H1 (cell line): ENCODE results near the gene DNTT. TPM values are rescaled to one million over a fixed set of nuclear protein-coding genes. Genes with fewer than 3 reads are reported as not detected.

Experiments
- CTCF ChIA-PET: fragments of 300-600 bp; sonication (Branson Sonifier 250); formaldehyde crosslinking; loops from one replicate; lab custom pipeline; 2021; ENCODE audit not compliant: partially characterized antibody; lab: Charles Lee
- POLR2A ChIA-PET: fragments of 300-600 bp; sonication (Branson Sonifier 250); formaldehyde crosslinking; loops from one replicate; lab custom pipeline; 2021; ENCODE audit warnings: inconsistent platforms; ENCODE audit not compliant: partially characterized antibody; lab: Charles Lee
- DNase-seq, 2 experiments: peaks; one replicate each; pipeline versions ENCODE4 v3.0.0 to v3.0.0-alpha.2; 2010 to 2022; ENCODE audit warnings: low spot score in 2 of 2, low read depth in 1 of 2, mixed read lengths in 1 of 2
- FAIRE-seq: peaks from 2 replicates; lab custom pipeline; 2011; peaks lifted over from hg19 to GRCh38; lab: Jason Lieb, UNC
- H2AFZ ChIP-seq: 2 replicates; pipeline ENCODE4 v1.8.1; 2012; ENCODE audit warnings: low read length, inconsistent platforms
- H2AK5ac ChIP-seq: 2 replicates; pipeline ENCODE4 v1.6.1; 2013; ENCODE audit warnings: low read depth, low read length
- H2BK120ac ChIP-seq: replicated peaks from 2 replicates; pipeline ENCODE3; 2013; ENCODE audit warnings: low read depth, low read length, inconsistent platforms
- H2BK12ac ChIP-seq: 2 replicates; pipeline ENCODE4 v1.6.1; 2013; ENCODE audit warnings: low read depth, low read length
- H2BK15ac ChIP-seq: 2 replicates; pipeline ENCODE4 v1.6.1; 2013; ENCODE audit warnings: low read length
- H2BK20ac ChIP-seq: 2 replicates; pipeline ENCODE4 v1.6.1; 2013; ENCODE audit warnings: low read length
- H2BK5ac ChIP-seq: 2 replicates; pipeline ENCODE4 v1.6.1; 2013; ENCODE audit warnings: low read depth, low read length
- H3K14ac ChIP-seq: 2 replicates; pipeline ENCODE4 v1.6.1; 2013; ENCODE audit warnings: inconsistent platforms; ENCODE audit not compliant: insufficient read length
- H3K18ac ChIP-seq: 2 replicates; pipeline ENCODE4 v1.6.1; 2013; ENCODE audit warnings: low read length; ENCODE audit errors: extremely low read depth
- H3K23ac ChIP-seq: 2 replicates; pipeline ENCODE4 v1.6.1; 2013; ENCODE audit warnings: inconsistent platforms; ENCODE audit not compliant: insufficient read length
- H3K23me2 ChIP-seq: 2 replicates; pipeline ENCODE4 v1.6.1; 2013; ENCODE audit warnings: low read depth, low read length
- H3K27ac ChIP-seq: 2 replicates; pipeline ENCODE4 v1.6.1; 2011; ENCODE audit warnings: low read depth, low read length, inconsistent platforms
- H3K27me3 ChIP-seq, 4 experiments: replicated peaks in 1 of 4; 1 replicate in 1 of 4; 2 replicates in 3 of 4; pipeline versions ENCODE4 v1.6.1 to v1.8.1; 2011 to 2013; ENCODE audit warnings: low read length in 3 of 4, mild to moderate bottlenecking in 3 of 4, inconsistent platforms in 2 of 4, mixed read lengths in 2 of 4, moderate library complexity in 1 of 4; ENCODE audit not compliant: control insufficient read depth in 3 of 4, insufficient read depth in 3 of 4; ENCODE audit errors: extremely low read depth in 1 of 4
- H3K36me3 ChIP-seq, 4 experiments: 2 replicates each; pipeline versions ENCODE4 v1.6.1 to v1.8.1; 2011 to 2013; ENCODE audit warnings: mild to moderate bottlenecking in 4 of 4, low read length in 3 of 4, moderate library complexity in 2 of 4, control low read depth in 1 of 4, inconsistent platforms in 1 of 4; ENCODE audit not compliant: insufficient read depth in 4 of 4, control insufficient read depth in 2 of 4
- H3K4ac ChIP-seq: replicated peaks from 2 replicates; pipeline ENCODE3; 2013; ENCODE audit warnings: low read length, low read depth, mixed read lengths, inconsistent platforms; ENCODE audit not compliant: insufficient read length
- H3K4me1 ChIP-seq, 4 experiments: replicated peaks in 1 of 4; 1 replicate in 1 of 4; 2 replicates in 3 of 4; pipeline versions ENCODE4 v1.6.1 to v1.8.1; 2011 to 2013; ENCODE audit warnings: low read length in 3 of 4, inconsistent platforms in 2 of 4, mixed read lengths in 1 of 4; ENCODE audit not compliant: insufficient read depth in 4 of 4, control insufficient read depth in 3 of 4
- H3K4me2 ChIP-seq, 2 experiments: 2 replicates each; pipeline versions ENCODE4 v1.6.1 to v1.8.1; 2011 to 2013; ENCODE audit warnings: low read depth in 2 of 2, low read length in 2 of 2, control low read depth in 1 of 2, inconsistent platforms in 1 of 2, mild to moderate bottlenecking in 1 of 2; ENCODE audit not compliant: insufficient read depth in 1 of 2
- H3K4me3 ChIP-seq, 4 experiments: fragments of 200-600, 300-600 bp in 1 of 4; sonication (generic), shearing (Covaris generic), sonication (Bioruptor Twin) in 1 of 4; 2 replicates each; pipeline versions ENCODE4 v1.5.1 to v1.8.1; 2011 to 2016; ENCODE audit warnings: low read length in 4 of 4, low read depth in 3 of 4, control low read depth in 2 of 4, inconsistent platforms in 2 of 4, mild to moderate bottlenecking in 2 of 4, mixed read lengths in 1 of 4, moderate library complexity in 1 of 4; ENCODE audit not compliant: insufficient read depth in 2 of 4; ENCODE audit errors: extremely low read depth in 1 of 4
- H3K56ac ChIP-seq: replicated peaks from 2 replicates; pipeline ENCODE3; 2013; ENCODE audit warnings: low read depth, mild to moderate bottlenecking, mixed read lengths, low read length, inconsistent platforms; ENCODE audit not compliant: insufficient read length
- H3K79me1 ChIP-seq: 2 replicates; pipeline ENCODE4 v1.6.1; 2013; ENCODE audit warnings: low read depth, low read length, control low read depth
- H3K79me2 ChIP-seq, 2 experiments: 2 replicates each; pipeline versions ENCODE4 v1.6.1 to v1.8.1; 2012 to 2013; ENCODE audit warnings: low read length in 2 of 2, mild to moderate bottlenecking in 2 of 2, inconsistent platforms in 1 of 2; ENCODE audit not compliant: insufficient read depth in 2 of 2, control insufficient read depth in 1 of 2
- H3K9ac ChIP-seq, 4 experiments: replicated peaks in 1 of 4; 1 replicate in 1 of 4; 2 replicates in 3 of 4; pipeline versions ENCODE4 v1.6.1 to v1.8.1; 2011 to 2013; ENCODE audit warnings: low read depth in 3 of 4, low read length in 3 of 4, control low read depth in 2 of 4, mild to moderate bottlenecking in 2 of 4, moderate library complexity in 2 of 4, inconsistent platforms in 1 of 4; ENCODE audit errors: extremely low read depth in 1 of 4
- H3K9me3 ChIP-seq, 2 experiments: 2 replicates each; pipeline versions ENCODE4 v1.6.1 to v1.8.1; 2012 to 2013; ENCODE audit warnings: mild to moderate bottlenecking in 2 of 2, moderate library complexity in 2 of 2, control low read depth in 1 of 2, inconsistent platforms in 1 of 2, low read depth in 1 of 2, low read length in 1 of 2, mixed read lengths in 1 of 2; ENCODE audit not compliant: insufficient read depth in 2 of 2
- H4K20me1 ChIP-seq, 2 experiments: replicated peaks in 1 of 2; 2 replicates each; pipeline versions ENCODE3 to v1.8.1; 2011 to 2013; ENCODE audit warnings: inconsistent platforms in 2 of 2, low read length in 2 of 2, mild to moderate bottlenecking in 1 of 2; ENCODE audit not compliant: insufficient read depth in 2 of 2, control insufficient read depth in 1 of 2
- H4K5ac ChIP-seq: 2 replicates; pipeline ENCODE4 v1.6.1; 2013; ENCODE audit warnings: low read length, low read depth, mixed read lengths, inconsistent platforms; ENCODE audit not compliant: insufficient read length
- H4K8ac ChIP-seq: 2 replicates; pipeline ENCODE4 v1.8.0; 2013; ENCODE audit warnings: mild to moderate bottlenecking, moderate library complexity, low read length, inconsistent platforms; ENCODE audit not compliant: insufficient read depth; ENCODE audit errors: extremely low read depth
- H4K91ac ChIP-seq: replicated peaks from 2 replicates; pipeline ENCODE3; 2013; ENCODE audit warnings: low read length, mixed read lengths, inconsistent platforms; ENCODE audit not compliant: insufficient read length
- EGR1 ChIP-seq: IDR thresholded peaks from 2 replicates; pipeline ENCODE4 v1.6.1; 2011; ENCODE audit warnings: low read depth, low read length, borderline replicate concordance
- MAX ChIP-seq: IDR thresholded peaks from 2 replicates; pipeline ENCODE4 v1.6.1; 2012; ENCODE audit warnings: inconsistent platforms
- WGBS, 2 experiments: shearing (Covaris generic) in 1 of 2; methylation state at CpG; one replicate each; pipeline versions ENCODE4 v1.1.6 to v1.1.7; 2013 to 2015; ENCODE audit warnings: low lambda C conversion rate in 2 of 2, mixed read lengths in 2 of 2, inconsistent platforms in 1 of 2, low coverage in 1 of 2, missing lambda C conversion rate in 1 of 2; ENCODE audit not compliant: insufficient replicate concordance in 2 of 2, insufficient coverage in 1 of 2, insufficient read length in 1 of 2; ENCODE audit errors: extremely low coverage in 1 of 2, missing lambda C conversion rate in 1 of 2; 5-methylcytosine and 5-hydroxymethylcytosine counted together
- polyA plus RNA-seq, 7 experiments: library from polyadenylated mRNA; depleted of rRNA in 3 of 7; stranded (reverse) in 5 of 7; unstranded in 2 of 7; fragments of >200 nt in 5 of 7; fragments of 200-250 nt in 2 of 7; gene quantifications; 1 replicate in 5 of 7; 2 replicates in 1 of 7; 4 replicates in 1 of 7; pipeline versions ENCODE4 v1.2.1 to v1.2.3, GENCODE V29; 2011 to 2013; ENCODE audit warnings: missing spikeins in 2 of 7, mixed read lengths in 2 of 7
- total RNA-seq: library from RNA; stranded (reverse); fragmentation: NEBNext Ultra II Directional; extraction: Animal tissue kit (Norgen Biotek cat#: 25700); gene quantifications from 2 replicates; pipeline ENCODE4 v1.2.1, GENCODE V29; 2021
- TF ChIP-seq, protein P1 (sequence below): IDR thresholded peaks from 2 replicates; pipeline ENCODE4 v1.6.1; 2012; ENCODE audit warnings: inconsistent platforms

Gene DNTT
- total and polyA plus RNA-seq, 2 of the 8 experiments (the other 6 are each of a cell fraction or from before 2014, with no cell fraction given) = not detected

- Histone ChIP-seq H2BK12ac (no peak overlapping the region), H3K4me2 (no peak overlapping the region), H3K27me3 (no peaks in the 10 kb centered on the region), H3K9ac (no peak overlapping the region), H4K20me1 (no peaks in the 10 kb centered on the region), H2BK20ac (no peak overlapping the region), H2AK5ac (no peak overlapping the region), H3K79me1 (no peaks in the 10 kb centered on the region), H4K5ac (no peak overlapping the region), H3K23me2 (no peaks in the 10 kb centered on the region; the same call in 1 of the 2 replicates), H2BK5ac (no peak overlapping the region), H3K4me1 (peaks cover 0 to 4% (median 0%) of the 10 kb centered on the region in 4 experiments; a peak in 2 of 7 replicates), H3K23ac (no peak overlapping the region), H3K27ac (no peak overlapping the region), H4K91ac (no peak overlapping the region), H3K9me3 (no peaks in the 10 kb centered on the region), H3K36me3 (no peaks in the 10 kb centered on the region), H3K79me2 (no peaks in the 10 kb centered on the region), H4K8ac (no peak overlapping the region), H3K14ac (no peak overlapping the region), H3K56ac (no peak overlapping the region), H2AFZ (peak overlapping the region; percentile 60), H2BK120ac (no peak overlapping the region), H3K18ac (no peak overlapping the region), H2BK15ac (peak overlapping the region; percentile 83; the same call in 1 of the 2 replicates), H3K4ac (no peak overlapping the region), H3K4me3 (no peak overlapping the region)
- no peak for FAIRE-seq
- TF ChIP-seq, protein P1, sequence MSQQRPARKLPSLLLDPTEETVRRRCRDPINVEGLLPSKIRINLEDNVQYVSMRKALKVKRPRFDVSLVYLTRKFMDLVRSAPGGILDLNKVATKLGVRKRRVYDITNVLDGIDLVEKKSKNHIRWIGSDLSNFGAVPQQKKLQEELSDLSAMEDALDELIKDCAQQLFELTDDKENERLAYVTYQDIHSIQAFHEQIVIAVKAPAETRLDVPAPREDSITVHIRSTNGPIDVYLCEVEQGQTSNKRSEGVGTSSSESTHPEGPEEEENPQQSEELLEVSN = no peak
- TF ChIP-seq EGR1 (no peak), MAX (no peak)
- WGBS, 2 experiments = 88% methylated on average over 4 of the region's 4 CpGs; no CpG with 5 or more reads in 1 of the 2 experiments
- POLR2A ChIA-PET = interaction anchor here (1.5 kb wide), 1 partner anchor 12 kb away, joined by 4 read pairs; no protein-coding TSS in a partner anchor
- CTCF ChIA-PET = interaction anchor here (1.8 to 2.5 kb wide), 3 partner anchors 29 to 247 kb away, joined by 5 to 13 read pairs (median 6); no protein-coding TSS in a partner anchor
- no peak for DNase-seq
Measured at GRCh38 chr10:96263669-96264068, 40.6 kb upstream of the DNTT start.
